ENCODE data around the gene CMSS1.

Gene CMSS1

DNA sequence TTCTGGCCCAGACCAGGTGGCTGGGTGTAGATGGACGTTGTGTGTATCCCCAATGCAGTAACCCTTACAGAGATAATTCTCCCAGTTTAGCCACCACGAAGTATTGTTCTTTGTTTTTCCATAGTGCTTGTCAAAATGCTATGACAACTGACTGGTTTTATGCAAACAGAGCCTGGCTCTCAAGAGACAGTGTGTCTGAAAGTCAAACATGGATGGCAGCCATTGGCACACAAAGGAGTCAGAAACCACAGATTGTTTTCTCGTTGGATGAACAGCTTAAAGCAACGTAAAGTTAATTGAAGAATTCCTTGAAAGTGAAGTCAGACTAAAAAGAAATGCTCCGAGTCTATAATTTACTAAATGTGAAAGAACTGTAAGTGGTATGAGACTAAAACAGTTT lies 205.5 kb downstream of the CMSS1 start:
- no peak for DNase-seq (ENCODE audit: low spot score)

GRCh38 chr3:100023595-100023994 lies 205.9 kb downstream of the CMSS1 start:
- DNase-seq (ENCODE audit: low spot score) (no peak), FAIRE-seq (no peak)

More for the DNA sequence above, 205.5 kb downstream of the CMSS1 start:
- no peak for FAIRE-seq

GRCh38 chr3:100024520-100025303 lies 207.1 kb downstream of the CMSS1 start:
- DNase-seq (ENCODE audit: low spot score): no peak

GRCh38 chr3:100027321-100027720 lies 209.7 kb downstream of the CMSS1 start:
- FAIRE-seq (peak; percentile 81), DNase-seq (ENCODE audit: low spot score) (no peak)

More at GRCh38 chr3:100024520-100025303, 207.1 kb downstream of the CMSS1 start:
- no peak for FAIRE-seq

DNA sequence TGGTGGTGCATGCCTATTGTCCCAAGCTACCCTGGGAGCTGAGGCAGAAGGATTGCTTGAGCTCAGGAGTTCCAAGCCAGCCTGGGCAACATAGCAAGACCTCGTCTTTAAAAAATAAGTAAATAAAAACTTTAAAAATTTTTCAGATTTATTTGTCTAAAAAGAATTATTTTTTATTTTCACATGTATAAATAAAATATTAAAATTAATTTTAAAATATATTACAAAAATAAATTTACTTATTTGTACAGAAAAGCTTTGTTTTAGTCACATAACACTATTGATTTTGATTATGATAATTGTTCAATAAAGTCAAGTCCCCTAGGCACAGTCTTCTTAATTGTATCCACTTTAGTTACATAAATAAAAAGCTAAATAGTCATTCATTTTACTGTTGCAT lies 211.4 kb downstream of the CMSS1 start:
- no peak for FAIRE-seq
- no peak for DNase-seq (ENCODE audit: low spot score)

- no peak for FAIRE-seq
- DNase-seq (ENCODE audit: low spot score): no peak
These were observed 212.0 kb downstream of the CMSS1 start for GRCh38 chr3:100029689-100030088.

GRCh38 chr3:100030346-100030745 lies 212.7 kb downstream of the CMSS1 start:
- FAIRE-seq (no peak), DNase-seq (ENCODE audit: low spot score) (no peak)

GRCh38 chr3:100030914-100031425 lies 213.3 kb downstream of the CMSS1 start:
- no peak for DNase-seq (ENCODE audit: low spot score)
- no peak for FAIRE-seq

DNA sequence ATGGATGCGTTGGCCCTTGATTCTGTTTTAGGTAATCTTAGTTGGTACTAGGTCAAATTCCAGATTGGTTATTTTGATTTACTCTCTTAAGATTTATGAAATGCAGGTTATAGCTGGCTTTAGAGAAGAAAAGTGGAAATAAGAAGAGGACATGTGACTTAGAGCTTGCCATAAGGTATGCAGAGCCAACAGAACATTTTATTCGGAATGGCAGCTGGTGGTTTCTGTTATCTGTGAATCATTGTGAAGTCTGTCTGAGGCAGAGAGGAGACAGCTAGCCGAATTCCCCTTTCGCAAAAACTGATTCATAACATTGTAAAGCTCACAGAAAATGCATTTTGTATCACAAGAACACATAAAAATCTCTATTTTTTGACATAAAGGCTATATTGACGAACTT lies 214.6 kb downstream of the CMSS1 start:
- DNase-seq (ENCODE audit: low spot score) (peak; percentile 57), FAIRE-seq (no peak)

DNA sequence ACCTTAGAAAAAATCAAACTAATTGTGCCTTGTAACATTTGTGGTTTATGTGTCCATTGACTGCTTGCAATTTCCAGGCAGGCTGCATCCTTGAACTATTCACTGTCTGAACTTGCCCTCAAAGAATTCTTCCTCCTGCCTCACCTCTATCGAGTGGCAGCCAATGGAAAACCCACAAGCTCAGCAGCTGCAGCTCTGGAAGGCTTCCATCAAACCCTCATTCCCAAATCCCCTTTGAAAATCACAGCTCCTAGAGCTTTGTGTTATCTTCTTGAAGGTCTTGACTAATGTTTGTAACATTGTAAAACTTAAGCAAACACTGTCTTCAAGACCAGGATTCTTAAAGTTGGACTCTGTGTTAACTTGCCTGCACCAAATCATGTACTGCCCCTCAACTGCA lies 215.5 kb downstream of the CMSS1 start:
- DNase-seq (ENCODE audit: low spot score): peak; percentile 50
- FAIRE-seq: no peak

- DNase-seq (ENCODE audit: low spot score): no peak
- no peak for FAIRE-seq
These were observed 216.3 kb downstream of the CMSS1 start for GRCh38 chr3:100033903-100034471.

GRCh38 chr3:100039075-100039474 lies 221.4 kb downstream of the CMSS1 start:
- FAIRE-seq: no peak

GRCh38 chr3:100040451-100041225 lies 223.0 kb downstream of the CMSS1 start:
- FAIRE-seq (peak; percentile 58), DNase-seq (ENCODE audit: low spot score) (no peak)

More at GRCh38 chr3:100039075-100039474, 221.4 kb downstream of the CMSS1 start:
- no peak for DNase-seq (ENCODE audit: low spot score)

DNA sequence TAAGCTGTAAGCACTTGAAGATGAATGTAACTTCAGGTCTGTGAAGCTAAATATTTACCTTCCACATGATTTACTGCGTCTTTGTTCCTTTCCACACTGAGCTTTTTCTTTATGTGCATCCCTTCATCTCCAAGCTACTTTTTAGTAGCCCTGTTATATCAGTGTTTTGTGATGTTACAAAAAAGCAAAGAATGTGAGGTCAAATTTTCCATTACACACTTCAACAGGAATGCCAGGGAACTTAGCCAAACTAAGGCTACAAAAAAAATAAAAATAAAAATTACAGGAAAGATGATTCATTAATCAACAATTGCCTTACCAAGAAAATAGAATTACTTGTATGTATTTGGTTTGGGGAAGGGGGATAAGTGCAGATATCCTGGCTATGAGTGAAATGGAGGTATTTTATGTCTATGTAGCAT lies 223.7 kb downstream of the CMSS1 start:
- FAIRE-seq (peak; percentile 9), DNase-seq (ENCODE audit: low spot score) (peak; percentile 57)

DNA sequence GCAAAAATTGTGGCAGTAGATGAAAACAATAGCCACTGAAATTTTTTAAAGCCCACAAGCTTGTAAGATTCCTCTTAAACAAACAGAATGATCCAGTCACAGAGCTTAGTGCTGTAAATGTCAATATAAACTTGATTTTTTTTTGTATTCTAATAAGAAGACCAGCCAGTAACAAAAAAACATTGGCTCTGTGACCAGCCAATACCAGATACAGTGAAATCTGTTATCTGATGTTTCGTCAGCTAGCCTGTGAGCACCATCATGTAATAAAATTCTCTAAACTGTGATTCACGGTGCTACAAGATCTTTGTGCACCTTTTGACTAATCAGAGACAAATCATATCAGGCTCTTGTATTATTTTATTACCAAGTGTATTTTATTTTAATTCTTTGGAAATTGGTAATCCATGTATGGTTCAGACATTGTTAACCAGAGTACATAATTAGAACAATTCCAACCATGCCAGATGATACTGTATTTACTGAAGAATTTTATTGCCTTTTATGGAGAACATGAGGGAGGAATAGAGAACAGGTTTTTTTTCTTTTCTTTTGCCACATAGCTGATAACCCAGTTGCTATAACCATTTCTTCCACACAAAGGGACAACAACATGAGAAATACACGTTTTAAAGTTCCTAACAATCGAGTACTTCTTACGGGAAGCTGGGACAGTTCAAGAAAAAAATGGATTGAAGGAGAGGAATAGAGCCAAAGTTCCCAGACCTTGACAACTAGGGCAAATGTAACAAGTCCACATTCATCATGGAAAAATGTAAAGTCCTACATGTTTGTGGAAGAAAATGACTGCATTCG lies 224.7 kb downstream of the CMSS1 start:
- DNase-seq (ENCODE audit: low spot score) (peak; percentile 46), FAIRE-seq (peak; percentile 80)

DNA sequence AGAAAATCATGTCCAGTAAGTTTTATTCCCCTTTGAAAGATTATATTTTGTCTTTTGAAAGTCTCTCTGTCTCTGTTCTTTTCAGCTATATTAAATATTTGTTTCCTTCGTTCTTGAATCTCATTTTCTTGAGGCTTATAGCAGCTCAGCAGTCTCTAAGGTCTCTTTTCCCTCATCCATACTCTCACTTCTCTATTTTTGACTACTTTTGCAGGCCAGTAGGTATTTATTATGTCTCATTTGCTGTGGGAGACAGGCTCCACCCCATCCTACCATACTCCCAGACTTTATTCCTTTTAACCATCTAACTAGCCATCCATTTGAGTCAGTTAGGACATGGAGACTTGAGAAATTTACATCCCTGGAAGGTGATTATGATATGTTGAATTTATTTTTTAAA lies 225.6 kb downstream of the CMSS1 start:
- FAIRE-seq: no peak
- DNase-seq (ENCODE audit: low spot score): no peak

DNA sequence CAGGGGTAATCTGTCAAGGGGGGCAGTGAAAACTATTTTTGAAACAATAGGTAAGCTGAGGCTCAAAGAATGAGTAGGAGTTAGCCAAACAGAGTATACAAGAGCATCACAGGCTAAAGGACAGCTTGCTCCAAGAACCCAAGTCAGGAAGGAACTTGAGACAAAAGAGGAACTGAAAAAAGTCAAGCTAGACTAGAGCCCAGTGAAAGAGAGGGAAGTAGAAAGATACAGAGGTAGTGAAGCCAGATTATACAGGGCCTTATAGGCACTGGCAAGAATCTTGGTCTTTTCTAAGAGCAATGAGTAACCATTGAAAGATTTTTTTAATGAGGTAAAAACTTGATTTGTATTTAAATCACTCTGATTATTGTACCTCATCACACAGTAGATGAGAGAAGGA lies 226.7 kb downstream of the CMSS1 start:
- DNase-seq (ENCODE audit: low spot score) (no peak), FAIRE-seq (no peak)

DNA sequence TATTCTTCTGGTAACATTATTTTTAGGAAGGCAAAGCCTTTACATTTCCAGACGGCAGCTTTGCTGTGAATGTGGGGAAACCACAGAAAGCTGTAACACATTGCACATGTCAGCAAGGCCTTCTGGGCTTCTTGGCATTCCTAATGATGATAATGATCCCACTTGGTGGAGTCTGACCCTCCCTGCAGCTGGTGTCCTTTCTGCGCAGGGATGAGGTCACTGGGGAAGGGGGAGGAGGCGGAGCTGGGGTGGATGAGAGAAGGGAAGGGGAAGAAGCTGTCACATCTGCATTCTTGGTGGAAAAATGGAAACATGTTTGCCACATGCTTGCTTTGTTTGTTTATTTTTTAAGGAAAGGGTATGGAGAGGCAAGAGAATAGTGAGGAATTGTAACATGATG lies 228.0 kb downstream of the CMSS1 start:
- DNase-seq (ENCODE audit: low spot score): peak; percentile 45
- FAIRE-seq: peak; percentile 93

DNA sequence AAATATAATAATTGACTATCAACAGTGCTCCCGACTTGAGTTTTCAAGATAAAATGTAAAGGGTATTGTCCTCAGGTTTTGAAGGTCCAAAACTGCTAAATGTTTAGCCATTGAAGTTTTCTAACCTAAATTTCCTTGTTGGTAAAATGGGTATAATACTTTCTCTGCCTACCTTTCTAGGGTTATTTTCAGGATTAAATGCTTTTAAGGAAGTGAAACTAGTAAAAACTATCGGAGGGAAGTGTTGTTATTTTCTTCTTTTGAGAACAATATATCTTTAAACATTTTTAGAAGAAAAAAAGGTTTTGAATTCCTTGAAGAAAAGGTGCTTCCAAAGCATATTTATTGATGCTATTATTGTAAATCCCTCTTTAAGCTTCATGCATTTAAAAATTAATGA lies 229.3 kb downstream of the CMSS1 start:
- no peak for DNase-seq (ENCODE audit: low spot score)
- no peak for FAIRE-seq

DNA sequence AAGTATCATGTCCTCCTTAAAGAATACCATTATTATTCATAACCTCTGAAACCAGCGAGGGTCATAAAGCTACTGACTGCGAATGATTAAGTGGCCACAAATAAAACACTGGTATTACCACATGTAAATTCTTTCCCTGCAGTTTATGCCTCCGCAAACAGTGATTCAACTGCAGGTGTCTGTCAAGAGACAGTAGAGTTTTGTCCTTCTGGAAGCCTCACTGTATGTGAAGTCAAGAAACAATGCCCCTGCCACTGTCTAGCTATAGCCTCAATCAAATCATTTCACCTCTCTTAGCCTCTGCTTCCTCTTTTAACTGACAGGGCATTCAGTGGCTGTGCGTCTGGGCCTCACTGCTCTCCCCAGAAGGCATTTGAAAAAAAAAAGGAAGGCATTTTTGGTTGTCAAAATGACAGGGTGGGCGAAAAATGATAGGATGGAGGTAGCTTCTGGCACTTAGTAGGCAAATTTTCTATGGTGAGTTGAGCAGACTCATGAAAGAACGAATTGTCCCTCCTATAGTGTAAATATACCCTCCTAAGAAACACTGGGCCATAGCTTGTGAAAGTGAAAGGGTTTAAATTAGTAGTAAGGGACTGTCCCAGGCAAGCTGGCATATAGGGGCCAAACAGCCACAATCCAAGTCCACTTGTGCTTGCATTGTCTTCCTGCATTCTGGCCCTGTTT lies 229.9 kb downstream of the CMSS1 start:
- DNase-seq (ENCODE audit: low spot score): peak; percentile 81
- peak; percentile 79 for FAIRE-seq

Data from urothelium cell line (cell line).